Stimulated activated CD8-positive, alpha-beta memory T cell treated with anti-CD3 and anti-CD28 coated beads, Interleukin-4, amount 100 ng/mL, for 4 hours (primary cell): ENCODE results near the gene MORN1.

Experiments used
- DNase-seq, 2 donors: peaks; one replicate each; pipeline ENCODE4 v3.0.0-alpha.2; 2020; ENCODE audit warnings: low read depth in 2 of 2, low spot score in 1 of 2

MORN1 gene

GRCh38 chr1:2352341-2352896, 38.9 kb downstream of the MORN1 start:
- DNase-seq, result no peak

DNA sequence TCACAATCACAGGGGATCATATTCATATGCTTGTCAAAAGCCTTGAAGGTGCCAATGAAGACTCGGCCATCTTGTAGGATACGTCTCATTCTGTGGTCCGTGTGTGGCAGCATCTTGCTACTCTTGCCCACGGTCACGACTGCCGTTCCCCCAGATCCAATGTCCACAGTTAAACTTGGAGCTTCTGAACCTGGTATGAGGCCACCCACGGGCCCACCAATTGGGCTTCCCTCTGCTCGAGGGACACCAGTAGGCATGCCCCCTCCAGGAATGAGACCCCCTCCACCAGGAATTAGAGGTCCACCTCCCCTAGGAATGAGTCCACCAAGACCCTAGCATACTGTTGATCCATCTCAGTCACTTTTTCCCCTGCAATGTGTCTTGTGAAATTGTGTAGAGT, 39.6 kb downstream of the MORN1 start:
- no peak for DNase-seq

DNA sequence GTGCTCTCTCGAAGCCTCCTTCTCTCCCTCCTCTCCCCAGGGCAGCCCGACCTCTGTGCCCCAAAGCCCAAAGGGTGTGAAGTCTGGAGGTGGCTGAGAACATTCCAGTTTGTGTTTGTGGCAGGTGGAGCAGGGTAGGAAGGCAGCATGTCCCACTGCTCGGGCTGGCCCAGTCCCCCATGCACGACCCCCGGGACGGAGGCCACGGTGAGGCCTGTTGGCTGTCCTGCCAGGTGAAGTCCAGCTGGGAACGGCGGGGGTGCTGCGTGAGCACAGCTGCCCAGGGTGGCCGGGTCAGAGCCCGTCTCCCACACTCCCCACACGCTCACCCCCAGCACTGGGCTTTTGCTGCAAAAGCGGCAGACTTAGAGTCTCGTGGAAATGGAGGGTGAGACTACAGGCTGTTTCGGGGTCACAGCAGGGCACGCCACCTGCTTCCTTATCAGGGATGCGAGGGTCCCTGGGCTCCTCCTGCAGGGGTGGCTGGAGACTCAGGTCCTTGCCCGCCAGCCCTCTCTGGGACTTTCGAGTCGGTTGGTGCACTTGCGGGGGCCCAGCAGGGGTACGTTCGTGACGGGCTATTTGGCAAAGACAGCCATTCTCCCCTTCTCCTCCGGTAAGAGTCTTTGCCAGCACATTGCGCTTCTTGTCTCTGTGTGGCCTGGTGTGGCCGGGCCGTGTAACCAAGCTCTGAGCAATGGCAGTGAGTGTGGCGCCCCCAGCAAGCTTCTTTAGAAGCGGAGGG, 40.3 kb downstream of the MORN1 start:
- no peak for DNase-seq

DNA sequence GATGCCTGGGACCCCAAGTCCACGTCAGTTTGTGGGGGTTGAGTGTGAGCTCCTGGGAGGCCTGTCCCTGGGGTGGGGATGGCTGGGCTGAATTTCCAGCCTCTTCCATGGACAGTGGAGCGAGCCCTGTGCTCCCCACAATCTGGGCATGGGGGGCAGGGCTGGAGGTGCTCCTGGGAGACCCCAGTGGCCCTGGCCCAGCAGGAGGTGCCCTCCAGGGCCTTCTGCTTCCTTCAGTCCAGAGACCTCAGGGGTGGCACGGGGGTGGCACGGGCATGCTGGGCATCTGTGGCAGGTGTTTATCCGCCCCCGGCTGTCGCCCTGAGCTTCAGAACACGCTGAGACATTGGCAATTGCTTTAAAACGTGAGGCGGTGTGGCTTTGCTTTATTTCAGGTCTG, 40.9 kb downstream of the MORN1 start:
- DNase-seq, result no peak

GRCh38 chr1:2349806-2350205, 41.5 kb downstream of the MORN1 start:
- DNase-seq, result no peak

GRCh38 chr1:2348346-2349325, 42.7 kb downstream of the MORN1 start:
- DNase-seq, result no peak

DNA sequence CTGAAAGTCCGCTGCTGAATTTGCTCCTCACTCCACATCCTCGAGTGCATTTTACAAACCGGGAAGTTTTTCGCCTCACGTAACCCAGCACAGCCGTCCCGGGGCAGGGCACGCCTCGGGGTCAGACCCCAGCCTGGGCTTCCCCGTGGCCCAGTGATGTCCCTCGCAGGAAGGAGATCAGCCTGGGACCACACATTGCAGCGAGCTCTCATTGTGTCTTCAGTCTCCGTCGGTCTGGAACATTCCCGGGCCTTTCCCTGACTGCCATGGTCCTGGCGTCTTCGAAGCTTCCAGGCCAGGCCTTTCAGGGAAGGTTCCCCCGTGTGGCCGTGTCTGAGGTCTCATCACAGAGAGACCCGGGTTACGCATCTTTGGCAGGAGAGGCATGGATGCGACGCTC, 43.5 kb downstream of the MORN1 start:
- DNase-seq, result no peak

DNA sequence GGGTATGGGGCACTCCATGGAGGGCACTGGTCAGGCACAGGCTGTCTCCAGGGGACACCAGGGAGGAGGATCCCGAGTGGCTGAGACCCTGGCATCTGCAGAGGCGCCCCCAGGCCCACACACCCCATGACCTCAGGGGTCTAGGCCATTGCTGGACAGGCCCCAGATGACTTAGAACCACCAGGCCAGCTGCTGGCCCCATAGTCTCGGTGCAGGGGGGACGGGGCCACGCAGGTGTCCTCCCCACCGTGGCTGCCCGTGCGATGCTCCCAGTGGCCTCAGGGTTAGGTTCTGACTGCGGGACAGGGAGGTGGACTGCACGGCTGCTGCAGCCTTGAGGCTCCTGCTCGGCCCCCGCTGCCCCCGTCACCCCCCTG, 44.0 kb downstream of the MORN1 start:
- DNase-seq, result no peak

DNA sequence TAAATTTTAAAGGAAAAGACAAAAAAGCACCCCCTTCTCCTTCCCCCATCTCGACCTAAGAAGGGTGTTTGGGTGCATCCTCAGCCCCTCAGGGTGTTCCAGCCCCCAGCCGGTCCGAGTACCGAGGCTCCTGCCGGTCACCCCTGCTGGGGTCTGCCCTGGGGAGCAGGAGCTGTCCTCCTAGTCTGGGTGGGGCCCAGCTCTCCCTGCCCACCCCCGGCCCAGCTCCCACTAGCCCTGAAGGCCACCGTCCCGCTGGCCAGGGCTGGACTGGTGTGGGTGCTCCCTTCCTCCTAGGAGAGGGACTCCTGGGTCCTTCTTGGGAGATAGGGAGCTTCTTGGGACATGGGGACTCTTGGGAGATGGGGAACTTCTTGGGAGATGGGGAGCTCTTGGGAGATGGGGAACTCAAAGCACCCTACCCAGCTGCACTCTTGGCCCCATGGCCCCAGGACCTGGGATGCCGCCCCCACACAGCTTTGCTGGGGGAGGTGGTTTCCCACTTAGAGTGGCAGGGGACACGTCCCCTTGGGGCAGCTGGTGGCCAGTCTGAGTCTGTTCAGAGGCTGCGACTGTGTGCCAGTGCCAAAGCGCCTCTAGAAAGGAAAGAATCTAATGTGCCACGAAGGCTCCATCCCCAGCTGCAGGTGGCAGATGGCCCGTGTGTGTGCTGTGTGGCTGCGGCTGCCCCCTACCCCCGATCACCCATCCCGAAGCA, 44.5 kb downstream of the MORN1 start:
- DNase-seq, result no peak

DNA sequence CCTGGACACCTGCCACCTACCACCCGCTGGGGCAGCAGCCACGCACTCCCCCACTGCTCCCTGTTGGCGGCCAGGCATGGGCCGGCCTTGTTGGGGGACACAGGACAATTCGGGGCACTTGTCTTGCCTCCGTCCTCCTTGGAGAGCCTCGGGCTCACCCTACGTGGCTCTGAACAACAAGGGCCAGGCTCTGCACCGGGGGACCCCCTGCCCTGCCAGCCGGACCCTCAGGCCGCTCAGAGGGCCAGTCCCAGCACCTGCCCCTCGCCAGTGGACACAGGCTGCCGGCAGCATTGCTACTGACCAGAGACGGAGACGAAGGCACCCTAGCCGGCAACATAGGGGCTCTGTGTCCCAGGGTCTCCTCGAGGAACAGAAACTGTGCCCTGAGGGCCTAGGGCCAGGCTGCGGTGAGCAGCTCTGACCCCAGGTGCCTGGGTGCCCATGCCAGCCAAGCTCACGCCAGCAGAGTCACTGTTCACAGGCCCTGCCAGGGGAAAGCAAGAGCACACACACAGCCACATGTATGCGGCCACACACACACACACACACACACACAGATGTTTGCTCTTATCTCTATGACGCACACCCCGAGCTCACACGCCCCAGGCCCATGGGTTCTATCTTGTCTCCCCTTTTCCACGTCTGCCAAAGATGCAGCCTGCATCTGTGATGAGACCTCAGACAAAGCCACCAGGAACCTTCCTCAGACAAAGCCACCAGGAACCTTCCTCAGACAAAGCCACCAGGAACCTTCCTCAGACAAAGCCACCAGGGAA, 45.9 kb downstream of the MORN1 start:
- no peak for DNase-seq

- DNase-seq, result no peak
Measured at GRCh38 chr1:2344744-2345296, 46.5 kb downstream of the MORN1 start.

DNA sequence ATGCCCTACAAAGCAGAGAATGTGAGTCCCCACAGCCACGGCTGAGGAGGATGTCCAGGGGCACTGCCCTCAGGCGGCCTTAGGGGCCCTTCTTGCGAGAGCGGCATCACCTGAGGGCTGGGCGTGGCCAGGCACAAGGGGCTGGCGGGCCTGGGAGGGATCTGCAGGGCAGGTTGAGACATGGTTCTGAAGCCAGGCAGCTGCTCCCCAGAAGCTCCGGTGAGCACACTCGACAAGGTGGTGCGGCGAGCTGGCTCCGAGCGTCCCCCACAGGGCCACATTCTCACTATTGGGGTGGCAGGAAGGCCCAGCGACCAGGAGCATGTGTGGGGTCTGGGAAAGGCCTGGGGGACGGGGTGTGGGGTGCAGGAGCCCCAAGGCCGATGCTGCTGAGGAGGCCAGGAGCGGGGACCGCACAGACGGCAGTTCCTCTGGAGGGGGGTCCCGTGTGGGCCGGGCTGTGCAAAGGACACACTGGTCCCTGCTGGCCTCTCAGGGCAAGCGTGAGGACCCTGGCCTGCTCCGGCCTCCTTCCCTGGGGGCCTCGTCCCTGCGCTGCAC, 47.2 kb downstream of the MORN1 start:
- no peak for DNase-seq

- DNase-seq, result no peak
Measured at GRCh38 chr1:2343023-2343935, 48.1 kb downstream of the MORN1 start.

- no peak for DNase-seq
Measured at GRCh38 chr1:2342384-2343022, 48.9 kb downstream of the MORN1 start.

DNA sequence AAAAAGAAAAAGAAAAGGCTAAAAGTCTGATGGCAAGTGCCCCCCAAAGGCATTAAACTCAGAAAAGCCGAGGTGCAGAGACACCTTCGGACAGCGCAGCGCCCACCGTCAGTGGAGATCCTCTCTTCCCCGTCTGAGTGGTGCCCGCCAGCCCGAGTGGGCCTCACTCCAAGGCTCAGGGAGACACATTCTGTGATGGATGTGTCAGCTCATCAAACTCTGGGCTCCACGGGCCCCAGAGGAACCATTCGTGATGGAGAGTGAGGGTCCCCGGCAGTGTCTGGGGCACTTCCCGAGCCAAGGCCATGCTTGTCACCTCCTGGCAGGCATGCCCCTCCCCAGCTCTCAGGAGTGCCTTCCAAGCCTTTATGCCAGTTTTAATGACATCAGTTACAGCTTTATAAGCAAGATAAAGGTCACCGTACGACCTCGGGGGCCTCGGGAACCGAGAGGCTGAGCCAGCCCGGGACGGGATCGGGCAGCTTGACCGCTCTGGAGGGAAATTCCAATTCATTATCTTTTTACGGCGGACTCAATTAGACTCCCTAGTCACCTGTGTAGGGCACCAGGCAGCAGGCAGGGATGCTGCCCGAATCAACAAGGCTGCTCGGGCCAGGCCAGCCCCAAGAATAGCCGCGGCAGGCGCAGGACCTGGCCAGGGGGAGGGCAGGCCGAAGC, 49.5 kb downstream of the MORN1 start:
- DNase-seq, result no peak

GRCh38 chr1:2340918-2341254, 50.5 kb downstream of the MORN1 start:
- no peak for DNase-seq

GRCh38 chr1:2340086-2340917, 51.1 kb downstream of the MORN1 start:
- DNase-seq, result no peak
